Measurements from ENCODE around the gene DNM3. TPM values are rescaled to one million over a fixed set of nuclear protein-coding genes. Genes with fewer than 3 reads are reported as not detected.

Gene DNM3
- total RNA-seq, 2 experiments from 2014 or later = 1.6 to 1.8 TPM

DNA sequence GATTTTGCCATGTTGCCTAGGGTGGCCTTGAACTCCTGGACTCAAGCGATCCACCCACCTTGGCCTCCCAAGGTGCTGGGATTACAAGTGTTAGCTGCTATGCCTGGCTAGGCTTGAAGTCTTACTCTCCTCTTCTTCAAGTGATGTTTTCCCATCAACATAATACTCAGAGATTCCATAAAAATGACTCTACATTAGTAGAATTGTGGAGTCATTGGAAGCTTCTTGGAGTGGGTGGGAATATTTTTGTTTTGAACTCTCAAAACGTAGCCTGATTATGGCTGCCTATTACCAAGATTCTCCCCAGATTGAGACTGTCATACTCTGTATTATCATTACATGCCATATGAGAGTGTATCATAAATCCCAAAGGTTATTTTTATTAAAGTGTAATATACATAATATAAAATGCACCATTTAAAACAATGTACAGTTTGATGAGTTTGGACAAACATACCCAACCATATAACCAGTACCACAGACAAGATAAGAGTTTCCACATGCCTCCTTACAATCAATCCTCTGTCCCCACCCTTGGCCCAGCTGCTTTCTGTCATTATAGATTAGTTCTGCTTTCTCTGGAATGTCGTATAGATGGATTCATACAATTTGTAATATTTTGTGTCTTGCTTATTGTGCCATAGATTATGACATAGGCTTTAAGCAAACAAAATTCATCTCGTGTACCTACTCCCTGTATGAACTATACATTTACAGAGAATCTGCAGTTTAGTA lies 8.0 kb upstream of the DNM3 start:
- Mint-ChIP-seq H3K27ac (no peak overlapping the region), H3K9me3 (no peaks in the 10 kb centered on the region)
- POLR2A ChIA-PET = no interaction called here

DNA sequence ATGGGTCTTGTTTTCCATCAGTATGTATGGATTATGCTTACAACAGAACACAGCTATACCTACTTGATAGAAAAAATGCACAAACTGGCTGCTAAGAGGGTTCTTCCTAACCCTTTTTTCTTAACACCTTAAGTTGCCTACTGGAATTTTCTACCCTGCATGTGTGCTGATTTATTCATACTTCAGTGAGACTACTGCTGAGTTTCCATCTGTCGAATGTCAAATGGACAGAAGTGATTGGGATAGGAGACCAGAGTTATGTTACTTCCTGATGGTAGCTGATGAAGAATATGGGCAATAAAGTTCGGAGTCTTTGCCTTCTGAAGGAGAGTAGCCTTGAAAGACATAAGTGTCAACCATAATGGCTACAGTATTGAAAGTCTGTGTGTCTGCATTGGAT lies 6.5 kb upstream of the DNM3 start:
- Histone ChIP-seq H3K27me3 (ENCODE audit: control insufficient read depth in 1 of 2, insufficient read depth in 2 of 2, low read length in 2 of 2) (no peaks in the 10 kb centered on the region), H3K27ac (ENCODE audit: low read depth in 1 of 2, low read length in 2 of 2) (no peak overlapping the region), H3K4me1 (ENCODE audit: insufficient read depth, low read length) (no peaks in the 10 kb centered on the region), H3K4me3 (ENCODE audit: low read length) (no peak overlapping the region), H3K36me3 (ENCODE audit: insufficient read depth, low read length) (no peaks in the 10 kb centered on the region), H3K9me3 (ENCODE audit: control insufficient read depth in 1 of 2, insufficient read depth in 1 of 2, low read length in 2 of 2) (no peaks in the 10 kb centered on the region)
- Mint-ChIP-seq H3K27ac (no peak overlapping the region), H3K36me3 (ENCODE audit: low read depth) (no peaks in the 10 kb centered on the region), H3K9me3 (no peaks in the 10 kb centered on the region), H3K4me1 (ENCODE audit: low read depth) (no peaks in the 10 kb centered on the region), H3K4me3 (no peak overlapping the region), H3K27me3 (no peaks in the 10 kb centered on the region)
- intact Hi-C loops (cut with DNase I, micrococcal nuclease) = loop anchor here in 1 of 2 experiments (5.0 kb wide), 1 partner anchor 697 kb away; the partner anchor contains the start of gene SUCO
- TF ChIP-seq, protein P1, sequence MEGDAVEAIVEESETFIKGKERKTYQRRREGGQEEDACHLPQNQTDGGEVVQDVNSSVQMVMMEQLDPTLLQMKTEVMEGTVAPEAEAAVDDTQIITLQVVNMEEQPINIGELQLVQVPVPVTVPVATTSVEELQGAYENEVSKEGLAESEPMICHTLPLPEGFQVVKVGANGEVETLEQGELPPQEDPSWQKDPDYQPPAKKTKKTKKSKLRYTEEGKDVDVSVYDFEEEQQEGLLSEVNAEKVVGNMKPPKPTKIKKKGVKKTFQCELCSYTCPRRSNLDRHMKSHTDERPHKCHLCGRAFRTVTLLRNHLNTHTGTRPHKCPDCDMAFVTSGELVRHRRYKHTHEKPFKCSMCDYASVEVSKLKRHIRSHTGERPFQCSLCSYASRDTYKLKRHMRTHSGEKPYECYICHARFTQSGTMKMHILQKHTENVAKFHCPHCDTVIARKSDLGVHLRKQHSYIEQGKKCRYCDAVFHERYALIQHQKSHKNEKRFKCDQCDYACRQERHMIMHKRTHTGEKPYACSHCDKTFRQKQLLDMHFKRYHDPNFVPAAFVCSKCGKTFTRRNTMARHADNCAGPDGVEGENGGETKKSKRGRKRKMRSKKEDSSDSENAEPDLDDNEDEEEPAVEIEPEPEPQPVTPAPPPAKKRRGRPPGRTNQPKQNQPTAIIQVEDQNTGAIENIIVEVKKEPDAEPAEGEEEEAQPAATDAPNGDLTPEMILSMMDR (IDR thresholded peaks at IDR 0.05) = no peak
- no peak for DNase-seq
- CTCF ChIA-PET = no interaction called here
- ATAC-seq (ENCODE audit: poor library complexity) = no peak
- POLR2A ChIA-PET = no interaction called here

More for the DNA sequence above, 8.0 kb upstream of the DNM3 start:
- ATAC-seq (ENCODE audit: poor library complexity) (no peak), DNase-seq (no peak)
- H3K4me3 ChIP-seq (ENCODE audit: low read length) = no peak overlapping the region
- no peak overlapping the region for H3K27ac ChIP-seq (ENCODE audit: low read depth in 1 of 2, low read length in 2 of 2)
- no peaks in the 10 kb centered on the region for H3K27me3 ChIP-seq (ENCODE audit: control insufficient read depth in 1 of 2, insufficient read depth in 2 of 2, low read length in 2 of 2)
- no peaks in the 10 kb centered on the region for H3K4me1 Mint-ChIP-seq (ENCODE audit: low read depth)
- H3K4me3 Mint-ChIP-seq = no peak overlapping the region
- no peaks in the 10 kb centered on the region for H3K27me3 Mint-ChIP-seq
- H3K36me3 Mint-ChIP-seq (ENCODE audit: low read depth) = no peaks in the 10 kb centered on the region
- intact Hi-C loops (cut with DNase I, micrococcal nuclease) = no loop called here
- no peaks in the 10 kb centered on the region for H3K36me3 ChIP-seq (ENCODE audit: insufficient read depth, low read length)
- H3K9me3 ChIP-seq (ENCODE audit: control insufficient read depth in 1 of 2, insufficient read depth in 1 of 2, low read length in 2 of 2) = no peaks in the 10 kb centered on the region
- CTCF ChIA-PET = no interaction called here
- TF ChIP-seq, protein P1 (IDR thresholded peaks at IDR 0.05) = no peak
- no peaks in the 10 kb centered on the region for H3K4me1 ChIP-seq (ENCODE audit: insufficient read depth, low read length)

DNA sequence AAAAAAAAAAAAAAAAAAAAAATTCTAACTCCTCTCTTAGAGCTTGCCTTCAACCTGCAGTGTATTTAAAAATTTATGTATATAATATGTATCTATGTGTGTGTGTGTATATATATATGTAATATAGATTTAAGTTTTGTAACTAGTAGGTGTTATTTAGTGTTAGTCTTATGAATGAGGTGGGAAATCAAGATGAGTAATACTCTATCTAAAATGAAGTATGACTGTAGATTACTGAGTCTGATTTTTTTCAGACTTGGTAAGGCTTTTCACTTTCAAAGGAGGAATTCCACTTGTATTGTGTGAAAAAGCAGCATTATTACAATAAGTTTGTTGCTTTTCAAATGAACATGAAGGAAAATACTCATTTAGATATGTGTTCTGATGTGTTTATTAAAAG lies 5.4 kb upstream of the DNM3 start:
- Mint-ChIP-seq H3K27ac (no peak overlapping the region), H3K9me3 (no peaks in the 10 kb centered on the region), H3K4me3 (no peak overlapping the region), H3K27me3 (no peaks in the 10 kb centered on the region), H3K4me1 (ENCODE audit: low read depth) (peaks cover 10% of the 10 kb centered on the region), H3K36me3 (ENCODE audit: low read depth) (peaks cover 4% of the 10 kb centered on the region)
- H3K4me1 ChIP-seq (ENCODE audit: insufficient read depth, low read length) = peaks cover 3% of the 10 kb centered on the region
- no peaks in the 10 kb centered on the region for H3K9me3 ChIP-seq (ENCODE audit: control insufficient read depth in 1 of 2, insufficient read depth in 1 of 2, low read length in 2 of 2)
- intact Hi-C loops (cut with DNase I, micrococcal nuclease) = loop anchor here in 1 of 2 experiments (5.0 kb wide), 1 partner anchor 696 kb away; the partner anchor contains the start of gene SUCO
- H3K4me3 ChIP-seq (ENCODE audit: low read length) = no peak overlapping the region
- ATAC-seq (ENCODE audit: poor library complexity) = no peak
- ChIA-PET POLR2A (no interaction called here), CTCF (interaction anchor here (0.6 to 1.1 kb wide), 3 partner anchors 19 to 649 kb away, joined by 3 to 5 read pairs (median 4); no protein-coding TSS in a partner anchor)
- no peak for DNase-seq
- TF ChIP-seq, protein P1 (IDR thresholded peaks at IDR 0.05) = no peak
- no peaks in the 10 kb centered on the region for H3K27me3 ChIP-seq (ENCODE audit: control insufficient read depth in 1 of 2, insufficient read depth in 2 of 2, low read length in 2 of 2)
- no peaks in the 10 kb centered on the region for H3K36me3 ChIP-seq (ENCODE audit: insufficient read depth, low read length)
- H3K27ac ChIP-seq (ENCODE audit: low read depth in 1 of 2, low read length in 2 of 2) = no peak overlapping the region

Data from CD4-positive, alpha-beta T cell (primary cell).